ENCODE data around the gene ATP11C.
"Not testable (repeated sequence)": the region's sequence is repeated elsewhere in the genome, so short reads cannot be mapped to it uniquely, and the experiment has no call there.

The ATP11C gene

DNA sequence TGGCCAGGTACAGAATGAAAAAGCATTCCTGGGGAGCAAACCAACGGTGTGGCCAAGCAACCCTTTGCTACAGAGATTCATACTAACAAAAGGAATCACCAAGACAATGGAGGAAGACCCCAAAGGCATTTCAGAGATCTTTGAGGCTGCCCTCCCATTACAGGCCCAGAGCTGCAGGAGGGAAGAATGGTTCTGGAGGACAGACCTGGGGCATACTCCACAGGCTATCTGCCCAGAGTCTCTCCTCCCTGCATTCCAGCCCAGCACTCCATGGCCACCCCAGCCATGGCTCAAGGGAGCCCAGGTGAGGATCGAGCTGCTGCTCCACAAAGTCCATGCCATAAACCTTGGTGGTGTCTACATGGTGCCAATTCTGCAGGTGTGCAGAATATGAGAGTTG lies 81.9 kb downstream of the ATP11C start:
- no peak for DNase-seq

- no peak for DNase-seq
Measured at GRCh38 chrX:139844884-139845283, 88.0 kb downstream of the ATP11C start.

GRCh38 chrX:139844163-139844562 lies 88.7 kb downstream of the ATP11C start:
- DNase-seq = no peak

- no peak for DNase-seq
Measured at GRCh38 chrX:139842326-139843185, 90.3 kb downstream of the ATP11C start.

- DNase-seq = not testable (repeated sequence)
Measured at GRCh38 chrX:139836335-139836734, 96.5 kb downstream of the ATP11C start.

DNA sequence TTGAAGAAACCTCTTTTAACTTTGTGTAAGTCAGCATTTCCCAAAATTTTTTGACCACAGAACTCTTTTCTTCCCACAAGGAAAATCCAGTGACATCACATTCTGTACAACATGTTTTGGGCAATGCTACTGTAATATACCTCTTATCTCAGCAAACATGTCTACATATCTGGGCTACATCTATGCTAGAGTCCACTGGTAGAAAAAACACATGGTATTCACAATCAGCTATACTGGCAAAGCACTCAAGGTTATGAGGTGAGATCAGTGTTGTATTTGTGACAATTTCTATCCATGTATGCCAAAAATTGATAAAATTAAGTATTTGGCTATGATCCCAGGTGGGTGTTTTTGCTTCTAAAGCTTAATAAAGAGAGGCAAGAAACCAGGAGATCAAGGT lies 98.0 kb downstream of the ATP11C start:
- no peak for DNase-seq

GRCh38 chrX:139832718-139833309 lies 100.0 kb downstream of the ATP11C start:
- no peak for DNase-seq

- DNase-seq = no peak
Measured at GRCh38 chrX:139831675-139832456, 101.0 kb downstream of the ATP11C start.

GRCh38 chrX:139831017-139831416 lies 101.8 kb downstream of the ATP11C start:
- no peak for DNase-seq

- DNase-seq = no peak
Measured at GRCh38 chrX:139828830-139829229, 104.0 kb downstream of the ATP11C start.

DNA sequence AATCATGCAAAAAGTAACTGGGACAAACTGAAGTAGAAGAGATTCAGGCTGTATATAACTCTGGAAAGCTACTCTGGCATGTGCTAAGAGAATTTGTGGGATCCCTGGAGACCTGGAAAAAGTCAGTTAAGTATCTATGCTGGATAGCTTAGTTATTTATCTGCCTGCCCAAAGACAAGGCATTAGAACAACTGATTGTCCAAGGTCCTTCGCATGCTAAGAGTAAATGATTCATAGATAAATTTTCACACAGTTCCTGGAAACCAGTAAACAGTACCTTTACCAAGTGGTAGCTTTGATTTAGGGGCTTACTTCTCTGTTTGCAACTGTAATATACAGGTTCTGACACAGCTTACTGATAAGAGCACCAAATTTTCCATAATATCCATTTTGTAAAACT lies 104.8 kb downstream of the ATP11C start:
- DNase-seq = no peak

- DNase-seq = no peak
Measured at GRCh38 chrX:139826065-139827044, 106.5 kb downstream of the ATP11C start.

- DNase-seq = no peak
Measured at GRCh38 chrX:139825618-139826017, 107.2 kb downstream of the ATP11C start.

- DNase-seq = no peak
Measured at GRCh38 chrX:139823806-139824205, 109.0 kb downstream of the ATP11C start.

DNA sequence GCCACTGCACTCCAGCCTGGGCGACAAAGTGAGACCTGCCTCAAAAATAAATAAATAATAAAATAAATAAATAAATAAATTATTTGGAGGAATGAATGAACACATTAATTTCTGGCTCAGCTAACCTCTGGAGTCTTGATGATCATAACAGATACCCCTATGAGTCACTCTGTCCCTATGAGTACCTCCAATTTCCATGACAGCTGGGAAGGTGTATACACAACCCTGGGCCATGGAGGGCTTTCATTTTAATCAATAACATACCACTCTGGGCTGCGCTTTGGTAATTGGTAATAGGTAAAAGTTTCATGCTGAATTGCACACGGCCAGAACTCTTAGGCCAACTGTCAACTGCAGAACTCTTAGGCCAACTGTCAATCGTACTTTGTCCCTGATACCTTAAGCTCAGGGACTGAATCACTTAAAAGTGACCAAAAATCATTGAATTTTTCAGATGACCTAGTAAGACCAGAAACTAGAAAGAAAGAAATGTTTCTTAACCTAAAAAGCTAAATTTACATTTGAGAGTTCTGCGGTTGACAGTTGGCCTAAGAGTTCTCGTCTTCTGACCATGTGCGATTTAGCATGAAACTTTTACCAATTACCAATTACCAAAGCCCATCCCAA lies 112.4 kb downstream of the ATP11C start:
- no peak for DNase-seq

DNA sequence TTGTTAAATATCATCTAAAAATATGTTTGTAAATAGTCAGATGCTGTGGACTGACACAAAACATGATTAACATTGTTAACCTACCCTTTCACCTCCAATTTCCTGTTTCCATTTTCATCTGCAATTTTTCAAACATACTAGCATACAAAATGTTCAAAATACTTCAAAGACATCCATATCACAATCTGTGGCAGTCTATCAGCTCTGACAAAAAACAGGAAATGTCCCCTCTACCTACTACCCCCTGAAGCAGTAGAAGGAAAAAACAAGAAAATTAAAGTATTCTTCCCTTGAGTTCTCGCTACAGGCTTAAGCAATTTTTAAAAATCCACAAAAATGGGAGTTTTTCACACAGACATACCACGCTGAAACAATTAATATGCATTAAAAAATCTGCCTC lies 116.6 kb downstream of the ATP11C start:
- DNase-seq = no peak

GRCh38 chrX:139815771-139816170 lies 117.1 kb downstream of the ATP11C start:
- no peak for DNase-seq

- DNase-seq = no peak
Measured at GRCh38 chrX:139811942-139812629, 120.8 kb downstream of the ATP11C start.

DNA sequence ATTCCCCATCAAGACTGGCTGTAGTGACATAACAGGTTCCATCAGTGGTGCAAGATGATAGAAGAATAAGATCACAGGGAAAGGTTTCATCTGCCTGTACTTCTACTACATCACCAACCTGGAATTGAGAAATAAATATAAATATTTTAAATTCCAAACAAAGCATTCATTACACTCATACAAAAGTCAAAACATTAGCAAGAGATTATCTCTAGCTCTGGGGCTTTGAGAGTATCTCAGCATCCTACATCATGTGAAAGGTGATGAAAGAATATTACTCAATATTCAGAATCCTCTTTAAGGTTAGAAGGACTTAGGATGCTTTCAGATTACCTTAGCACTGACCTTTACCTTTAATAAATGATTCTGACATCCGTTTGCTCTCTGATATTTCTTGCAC lies 128.4 kb downstream of the ATP11C start:
- DNase-seq = no peak

DNA sequence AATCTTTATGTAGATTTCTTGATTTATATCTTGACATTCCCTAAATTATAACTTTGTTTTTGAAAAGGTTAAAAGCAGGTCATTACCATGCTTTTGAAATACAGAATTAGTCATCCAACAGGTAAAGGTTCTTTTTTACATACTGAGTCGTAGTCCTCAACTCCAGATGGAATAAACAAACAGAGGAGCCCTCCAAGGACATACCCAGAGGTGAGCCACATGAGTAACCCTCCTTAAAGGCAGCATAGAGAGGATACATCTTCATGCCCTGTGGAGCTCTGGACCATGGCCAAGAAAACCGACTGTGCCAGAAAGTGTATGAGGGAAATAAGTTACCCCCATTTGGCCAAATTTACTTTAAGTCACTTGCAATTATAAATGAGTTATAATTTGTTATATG lies 129.6 kb downstream of the ATP11C start:
- no peak for DNase-seq

GRCh38 chrX:139802048-139802447 lies 130.8 kb downstream of the ATP11C start:
- DNase-seq = no peak
